GM12872 (cell line): ENCODE results near the gene HAPLN3.
A peak's percentile ranks its signal among the peaks of the same experiment; 100 is the strongest.

ENCODE experiments used
- CTCF ChIP-seq: IDR thresholded peaks from 3 replicates; pipeline ENCODE4 v1.5.1; 2011; ENCODE audit warnings: low read depth, mild to moderate bottlenecking, low read length, moderate library complexity; ENCODE audit not compliant: insufficient read depth

HAPLN3 gene

GRCh38 chr15:88900309-88900981 is 5.1 kb upstream of the HAPLN3 start:
- TF ChIP-seq CTCF = no peak

- TF ChIP-seq CTCF = no peak
These were observed 3.9 kb upstream of the HAPLN3 start for GRCh38 chr15:88899251-88899650.

GRCh38 chr15:88898736-88899135 is 3.4 kb upstream of the HAPLN3 start:
- no peak for TF ChIP-seq CTCF

GRCh38 chr15:88897456-88898194 is 2.3 kb upstream of the HAPLN3 start:
- peak; percentile 41; the same call in 2 of the 3 replicates for TF ChIP-seq CTCF

- no peak for TF ChIP-seq CTCF
These were observed 1.8 kb upstream of the HAPLN3 start for GRCh38 chr15:88897142-88897455.

- no peak for TF ChIP-seq CTCF
These were observed 1.1 kb upstream of the HAPLN3 start for GRCh38 chr15:88896333-88897033.

GRCh38 chr15:88894348-88894818 is 961 bp downstream of the HAPLN3 start:
- peak; percentile 91 for TF ChIP-seq CTCF
